BE2C (cell line): ENCODE results near the gene TOR3A. TPM values are rescaled to one million over a fixed set of nuclear protein-coding genes. Genes with fewer than 3 reads are reported as not detected.
"Not testable (repeated sequence)": the region's sequence is repeated elsewhere in the genome, so short reads cannot be mapped to it uniquely, and the experiment has no call there.

Source experiments
- DNase-seq: peaks from one replicate; pipeline ENCODE4 v3.0.0-alpha.2; 2020
- H3K27me3 ChIP-seq: fragments of 250-450 bp; sonication (Bioruptor Pico); 2 replicates; pipeline ENCODE4 v1.5.1; 2020; ENCODE audit warnings: mild to moderate bottlenecking
- H3K36me3 ChIP-seq: fragments of 250-450 bp; sonication (Bioruptor Pico); 2 replicates; pipeline ENCODE4 v1.5.1; 2020; ENCODE audit warnings: mild to moderate bottlenecking
- H3K4me1 ChIP-seq: fragments of 250-450 bp; sonication (Bioruptor Pico); 2 replicates; pipeline ENCODE4 v1.5.1; 2020
- H3K4me3 ChIP-seq: 2 replicates; pipeline ENCODE4 v1.5.1; 2011; ENCODE audit warnings: low read depth, low read length
- H3K9me3 ChIP-seq: fragments of 250-450 bp; sonication (Bioruptor Pico); 2 replicates; pipeline ENCODE4 v1.5.1; 2020
- polyA plus RNA-seq: library from polyadenylated mRNA; unstranded; fragments of >200 nt; gene quantifications from one replicate; pipeline ENCODE4 v1.2.1, GENCODE V29; 2012; ENCODE audit warnings: low read depth, missing spikeins; ENCODE audit not compliant: insufficient read length, insufficient read depth
- TF ChIP-seq, protein P1 (sequence below): IDR thresholded peaks from 2 replicates; pipeline ENCODE4 v1.5.1; 2012; ENCODE audit warnings: mild to moderate bottlenecking, low read depth, low read length

TOR3A gene, protein sequence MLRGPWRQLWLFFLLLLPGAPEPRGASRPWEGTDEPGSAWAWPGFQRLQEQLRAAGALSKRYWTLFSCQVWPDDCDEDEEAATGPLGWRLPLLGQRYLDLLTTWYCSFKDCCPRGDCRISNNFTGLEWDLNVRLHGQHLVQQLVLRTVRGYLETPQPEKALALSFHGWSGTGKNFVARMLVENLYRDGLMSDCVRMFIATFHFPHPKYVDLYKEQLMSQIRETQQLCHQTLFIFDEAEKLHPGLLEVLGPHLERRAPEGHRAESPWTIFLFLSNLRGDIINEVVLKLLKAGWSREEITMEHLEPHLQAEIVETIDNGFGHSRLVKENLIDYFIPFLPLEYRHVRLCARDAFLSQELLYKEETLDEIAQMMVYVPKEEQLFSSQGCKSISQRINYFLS
- 41.9 TPM for polyA plus RNA-seq

DNA sequence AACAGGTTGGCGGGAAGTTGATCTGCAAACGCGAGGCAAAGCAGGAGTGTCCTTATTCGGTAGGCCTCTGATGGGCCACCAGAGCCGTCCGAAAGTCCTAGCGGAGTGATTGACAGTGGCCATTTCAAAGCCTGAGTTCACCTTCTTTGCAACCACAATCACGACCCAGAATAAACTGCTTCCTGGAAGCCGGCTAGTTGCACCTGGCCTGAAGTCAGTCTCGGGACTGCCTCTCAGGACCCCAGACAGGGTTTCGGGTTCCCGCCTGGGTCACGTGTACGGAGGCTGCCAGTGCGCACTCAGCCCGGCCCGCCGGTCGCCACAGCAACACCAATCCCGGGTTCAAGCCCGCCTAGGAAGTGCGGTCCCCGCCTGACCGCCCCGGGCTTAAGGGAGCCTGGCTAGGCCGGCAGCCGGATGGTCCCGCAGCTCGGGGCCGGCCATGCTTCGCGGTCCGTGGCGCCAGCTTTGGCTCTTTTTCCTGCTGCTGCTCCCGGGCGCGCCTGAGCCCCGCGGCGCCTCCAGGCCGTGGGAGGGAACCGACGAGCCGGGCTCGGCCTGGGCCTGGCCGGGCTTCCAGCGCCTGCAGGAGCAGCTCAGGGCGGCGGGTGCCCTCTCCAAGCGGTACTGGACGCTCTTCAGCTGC is at the start of gene TOR3A:
TOR3A (plus strand) TSS at position 384 of the 646 bp plus-strand sequence; CDS start at position 443, 59 bp downstream.
- H3K4me3 ChIP-seq, result peak within 1 kb of the TSS; percentile 90
- no peaks in the 10 kb centered on the region for H3K27me3 ChIP-seq
- TF ChIP-seq, protein P1, sequence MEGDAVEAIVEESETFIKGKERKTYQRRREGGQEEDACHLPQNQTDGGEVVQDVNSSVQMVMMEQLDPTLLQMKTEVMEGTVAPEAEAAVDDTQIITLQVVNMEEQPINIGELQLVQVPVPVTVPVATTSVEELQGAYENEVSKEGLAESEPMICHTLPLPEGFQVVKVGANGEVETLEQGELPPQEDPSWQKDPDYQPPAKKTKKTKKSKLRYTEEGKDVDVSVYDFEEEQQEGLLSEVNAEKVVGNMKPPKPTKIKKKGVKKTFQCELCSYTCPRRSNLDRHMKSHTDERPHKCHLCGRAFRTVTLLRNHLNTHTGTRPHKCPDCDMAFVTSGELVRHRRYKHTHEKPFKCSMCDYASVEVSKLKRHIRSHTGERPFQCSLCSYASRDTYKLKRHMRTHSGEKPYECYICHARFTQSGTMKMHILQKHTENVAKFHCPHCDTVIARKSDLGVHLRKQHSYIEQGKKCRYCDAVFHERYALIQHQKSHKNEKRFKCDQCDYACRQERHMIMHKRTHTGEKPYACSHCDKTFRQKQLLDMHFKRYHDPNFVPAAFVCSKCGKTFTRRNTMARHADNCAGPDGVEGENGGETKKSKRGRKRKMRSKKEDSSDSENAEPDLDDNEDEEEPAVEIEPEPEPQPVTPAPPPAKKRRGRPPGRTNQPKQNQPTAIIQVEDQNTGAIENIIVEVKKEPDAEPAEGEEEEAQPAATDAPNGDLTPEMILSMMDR, result no peak
- H3K9me3 ChIP-seq, result no peaks in the 10 kb centered on the region
- peak; percentile 93 for DNase-seq
- H3K36me3 ChIP-seq, result peaks cover 5% of the 10 kb centered on the region
- H3K4me1 ChIP-seq, result no peaks in the 10 kb centered on the region

DNA sequence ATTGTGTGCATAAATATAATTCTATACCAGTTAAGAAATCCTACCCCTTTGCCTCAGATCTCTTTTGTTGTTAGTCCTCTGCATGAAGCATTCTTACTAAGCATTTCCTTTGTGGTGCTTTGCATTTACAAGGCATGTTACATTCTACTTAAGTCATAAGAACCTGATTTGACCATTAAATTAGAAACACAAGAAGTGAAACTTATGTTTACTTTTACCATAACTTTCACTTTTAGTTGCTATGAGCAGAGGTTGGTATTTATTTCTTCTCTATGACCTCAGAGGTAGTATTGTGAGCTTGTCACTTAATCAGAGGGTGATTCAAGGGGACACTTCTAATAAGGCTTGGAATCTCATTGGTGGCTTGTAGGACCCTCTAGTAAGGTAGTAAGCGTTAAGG is 47.1 kb upstream of the TOR3A start:
- Histone ChIP-seq H3K36me3 (no peaks in the 10 kb centered on the region), H3K4me1 (peaks cover 8% of the 10 kb centered on the region), H3K4me3 (no peak overlapping the region), H3K9me3 (no peaks in the 10 kb centered on the region), H3K27me3 (no peaks in the 10 kb centered on the region)
- TF ChIP-seq, protein P1, result no peak
- no peak for DNase-seq

DNA sequence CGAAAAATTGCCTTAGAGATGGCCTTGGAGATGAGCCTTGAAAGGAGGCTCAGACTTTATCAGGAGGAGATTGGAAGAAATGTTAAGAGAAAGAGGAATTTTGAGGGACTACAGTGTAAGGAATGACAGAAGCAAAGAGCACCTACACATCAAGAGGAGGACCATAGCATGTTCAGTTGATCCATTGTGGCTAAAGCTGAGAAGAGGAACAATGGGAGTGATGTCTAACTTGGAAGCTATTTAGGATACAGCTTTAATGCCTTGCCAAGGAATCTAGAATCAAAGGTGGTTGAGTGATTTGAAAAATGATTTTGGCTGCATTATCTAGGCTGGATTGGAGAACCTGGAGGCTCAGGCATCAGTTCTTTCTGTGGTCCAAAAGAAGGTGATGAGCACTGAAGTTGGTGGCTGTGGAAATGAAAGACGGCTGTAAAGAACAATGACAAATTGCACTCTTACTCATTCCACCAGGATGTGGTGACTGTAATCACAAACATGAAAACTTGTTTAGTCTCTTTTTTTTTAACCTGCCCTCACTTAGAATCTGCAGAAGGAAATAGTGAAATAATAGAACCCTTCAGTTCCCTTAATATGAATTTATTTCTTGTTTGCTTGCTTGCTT is 44.9 kb upstream of the TOR3A start:
- H3K27me3 ChIP-seq, result no peaks in the 10 kb centered on the region
- no peaks in the 10 kb centered on the region for H3K9me3 ChIP-seq
- TF ChIP-seq, protein P1, result no peak
- no peaks in the 10 kb centered on the region for H3K36me3 ChIP-seq
- peaks cover 8% of the 10 kb centered on the region for H3K4me1 ChIP-seq
- DNase-seq, result no peak
- no peak overlapping the region for H3K4me3 ChIP-seq

DNA sequence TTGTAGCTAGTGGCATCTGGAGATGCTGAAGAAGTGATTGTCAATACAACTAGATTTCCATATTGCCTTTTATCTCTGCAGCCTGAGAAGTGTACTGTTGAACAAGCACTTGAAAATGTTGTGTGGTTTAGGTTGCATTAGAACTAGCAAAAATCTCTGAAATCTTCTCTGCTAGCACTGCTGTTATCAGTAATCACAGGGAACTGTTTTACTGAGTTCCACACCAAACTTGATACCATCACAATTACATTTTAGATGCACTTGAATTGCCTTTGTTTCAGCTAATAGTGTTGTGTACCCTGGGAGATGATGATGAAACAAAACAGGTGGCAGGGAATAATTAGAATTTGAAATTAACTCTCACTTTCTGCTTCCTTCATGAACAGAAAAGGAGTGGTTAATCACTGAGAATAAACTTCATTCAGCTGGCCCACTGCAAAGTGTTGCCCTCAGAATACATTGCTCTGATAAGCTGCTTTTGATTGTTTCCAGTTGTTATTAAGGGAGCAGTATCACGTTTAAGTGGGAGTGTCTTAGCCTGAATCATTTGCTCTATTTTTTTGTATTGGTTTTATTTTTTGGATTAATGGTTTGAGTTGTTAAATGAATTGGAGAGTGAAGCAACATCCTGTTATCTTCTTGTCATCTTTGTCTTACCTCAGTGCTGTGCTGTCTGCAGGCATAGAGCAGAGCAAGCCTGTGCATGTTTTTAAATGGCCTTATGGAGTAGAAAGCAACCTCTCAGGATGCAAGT is 43.2 kb upstream of the TOR3A start:
- H3K9me3 ChIP-seq, result no peaks in the 10 kb centered on the region
- DNase-seq, result no peak
- H3K4me1 ChIP-seq, result peaks cover 8% of the 10 kb centered on the region
- H3K27me3 ChIP-seq, result no peaks in the 10 kb centered on the region
- TF ChIP-seq, protein P1, result no peak
- H3K4me3 ChIP-seq, result no peak overlapping the region
- H3K36me3 ChIP-seq, result no peaks in the 10 kb centered on the region

DNA sequence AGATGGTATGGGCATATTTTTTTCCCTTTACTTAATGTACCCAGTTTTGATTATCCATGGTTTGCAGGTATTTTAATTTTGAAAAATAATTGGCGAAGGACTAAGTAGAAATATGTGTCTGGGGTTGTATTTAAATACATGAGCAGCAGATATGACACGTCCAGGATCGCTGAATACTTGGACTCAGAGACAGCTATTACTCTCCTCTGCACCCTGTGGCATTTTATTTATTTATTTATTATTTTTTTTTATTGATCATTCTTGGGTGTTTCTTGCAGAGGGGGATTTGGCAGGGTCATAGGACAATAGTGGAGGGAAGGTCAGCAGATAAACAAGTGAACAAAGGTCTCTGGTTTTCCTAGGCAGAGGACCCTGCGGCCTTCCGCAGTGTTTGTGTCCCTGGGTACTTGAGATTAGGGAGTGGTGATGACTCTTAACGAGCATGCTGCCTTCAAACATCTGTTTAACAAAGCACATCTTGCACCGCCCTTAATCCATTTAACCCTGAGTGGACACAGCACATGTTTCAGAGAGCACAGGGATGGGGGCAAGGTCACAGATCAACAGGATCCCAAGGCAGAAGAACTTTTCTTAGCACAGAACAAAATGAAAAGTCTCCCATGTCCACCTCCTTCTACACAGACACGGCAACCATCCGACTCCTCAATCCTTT is 42.2 kb upstream of the TOR3A start:
- H3K9me3 ChIP-seq, result not testable (repeated sequence)

DNA sequence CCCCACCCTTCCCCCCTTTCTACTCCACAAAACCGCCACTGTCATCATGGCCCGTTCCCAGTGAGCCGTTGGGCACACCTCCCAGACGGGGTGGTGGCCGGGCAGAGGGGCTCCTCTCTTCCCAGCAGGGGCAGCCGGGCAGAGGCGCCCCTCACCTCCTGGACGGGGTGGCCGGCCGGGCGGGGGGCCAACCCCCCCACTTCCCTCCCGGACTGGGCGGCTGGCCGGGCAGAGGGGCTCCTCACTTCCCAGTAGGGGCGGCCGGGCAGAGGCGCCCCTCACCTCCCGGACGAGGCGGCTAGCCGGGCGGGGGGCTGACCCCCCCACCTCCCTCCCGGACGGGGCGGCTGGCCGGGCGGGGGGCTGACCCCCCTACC is 41.7 kb upstream of the TOR3A start:
- not testable (repeated sequence) for H3K4me1 ChIP-seq, DNase-seq, H3K27me3 ChIP-seq, H3K4me3 ChIP-seq, H3K9me3 ChIP-seq, H3K36me3 ChIP-seq

More for the DNA sequence above, 42.2 kb upstream of the TOR3A start:
- not testable (repeated sequence) for DNase-seq, H3K36me3 ChIP-seq, H3K4me3 ChIP-seq, H3K4me1 ChIP-seq, H3K27me3 ChIP-seq
